Coronary artery (tissue), 2 donors: ENCODE results near the gene SPIRE1.

Experiments used
- DNase-seq: peaks from one replicate; pipeline ENCODE4 v3.0.0-alpha.2; 2017; ENCODE audit warnings: low spot score
- H3K27ac ChIP-seq, 2 donors: fragments of 200-600 bp; sonication (generic); one replicate each; pipeline ENCODE4 v1.5.1; 2016 to 2019
- H3K4me3 ChIP-seq: fragments of 200-600 bp; sonication (generic); 2 replicates; pipeline ENCODE4 v1.5.1; 2016; ENCODE audit warnings: mild to moderate bottlenecking, moderate library complexity
- TF ChIP-seq, protein P1 (sequence below): fragments of 200-600 bp; sonication (generic); IDR thresholded peaks from one replicate; pipeline ENCODE4 v1.5.1; 2019; ENCODE audit warnings: antibody characterized with exemption

Gene SPIRE1

DNA sequence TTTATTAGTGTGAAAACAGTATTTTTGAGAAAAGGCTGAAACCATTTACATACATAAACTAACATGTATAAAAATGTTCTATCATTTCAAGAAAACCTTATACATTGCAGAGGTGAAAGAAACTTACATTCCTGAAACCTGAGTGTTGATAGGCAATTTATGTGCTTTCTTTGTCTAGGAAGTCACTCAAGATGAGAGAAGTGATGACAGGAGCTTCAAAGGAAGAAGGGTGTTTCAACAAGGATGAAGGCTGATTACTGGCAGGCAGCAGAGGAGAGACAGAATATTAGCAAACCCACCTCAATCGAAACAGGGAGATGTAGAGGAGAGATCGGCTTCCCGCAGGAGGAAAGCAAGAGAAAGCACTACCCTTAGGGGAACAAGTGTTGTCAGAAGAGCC lies 125.2 kb downstream of the SPIRE1 start:
- Histone ChIP-seq H3K4me3 (no peak overlapping the region), H3K27ac (no peak overlapping the region)
- TF ChIP-seq, protein P1, sequence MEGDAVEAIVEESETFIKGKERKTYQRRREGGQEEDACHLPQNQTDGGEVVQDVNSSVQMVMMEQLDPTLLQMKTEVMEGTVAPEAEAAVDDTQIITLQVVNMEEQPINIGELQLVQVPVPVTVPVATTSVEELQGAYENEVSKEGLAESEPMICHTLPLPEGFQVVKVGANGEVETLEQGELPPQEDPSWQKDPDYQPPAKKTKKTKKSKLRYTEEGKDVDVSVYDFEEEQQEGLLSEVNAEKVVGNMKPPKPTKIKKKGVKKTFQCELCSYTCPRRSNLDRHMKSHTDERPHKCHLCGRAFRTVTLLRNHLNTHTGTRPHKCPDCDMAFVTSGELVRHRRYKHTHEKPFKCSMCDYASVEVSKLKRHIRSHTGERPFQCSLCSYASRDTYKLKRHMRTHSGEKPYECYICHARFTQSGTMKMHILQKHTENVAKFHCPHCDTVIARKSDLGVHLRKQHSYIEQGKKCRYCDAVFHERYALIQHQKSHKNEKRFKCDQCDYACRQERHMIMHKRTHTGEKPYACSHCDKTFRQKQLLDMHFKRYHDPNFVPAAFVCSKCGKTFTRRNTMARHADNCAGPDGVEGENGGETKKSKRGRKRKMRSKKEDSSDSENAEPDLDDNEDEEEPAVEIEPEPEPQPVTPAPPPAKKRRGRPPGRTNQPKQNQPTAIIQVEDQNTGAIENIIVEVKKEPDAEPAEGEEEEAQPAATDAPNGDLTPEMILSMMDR = no peak
- no peak for DNase-seq

DNA sequence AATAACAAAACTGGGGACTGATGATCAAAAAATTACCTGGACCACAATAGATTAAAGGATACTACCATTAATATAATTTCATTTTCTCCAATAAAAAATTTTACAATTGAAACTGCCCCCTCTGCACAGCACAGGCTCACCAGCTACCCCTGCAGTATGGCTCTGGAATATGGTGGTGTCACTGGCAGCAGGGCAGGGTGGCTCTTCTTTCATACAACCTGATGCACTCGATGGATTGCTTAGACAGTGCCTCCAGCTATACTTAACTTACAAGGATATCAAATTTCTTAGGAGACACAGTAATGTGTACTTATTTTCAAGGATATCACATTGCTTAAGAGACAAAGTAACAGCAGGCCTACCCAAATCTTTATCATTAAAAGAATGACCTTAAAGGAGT lies 126.2 kb downstream of the SPIRE1 start:
- TF ChIP-seq, protein P1 = no peak
- DNase-seq = no peak
- Histone ChIP-seq H3K4me3 (no peak overlapping the region), H3K27ac (no peak overlapping the region)

DNA sequence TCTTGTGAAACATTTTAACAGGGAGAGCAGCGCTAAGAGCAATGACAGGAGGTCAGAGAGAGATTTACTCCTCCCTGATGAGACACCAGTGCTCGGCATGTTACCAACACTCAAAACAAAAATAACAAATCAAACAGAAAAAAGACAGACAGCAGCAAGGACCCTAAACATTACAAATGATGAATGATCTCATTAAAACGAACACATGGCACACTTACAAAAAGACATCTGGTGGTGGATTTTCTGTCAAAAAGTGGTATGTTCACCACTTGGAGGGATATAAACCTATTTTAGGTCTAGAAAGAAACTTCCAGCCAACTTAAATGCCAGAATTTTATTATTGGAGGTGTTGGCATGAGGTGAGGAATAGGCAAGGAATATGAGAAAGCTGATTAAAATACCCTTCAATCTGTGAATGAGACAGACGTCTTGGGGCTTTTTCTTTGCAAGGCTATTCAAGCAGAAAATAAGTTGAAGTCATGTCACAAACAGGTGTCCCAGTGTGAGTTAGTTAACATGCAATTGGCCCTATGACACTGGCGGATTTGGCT lies 137.4 kb downstream of the SPIRE1 start:
- TF ChIP-seq, protein P1 = no peak
- no peak for DNase-seq
- Histone ChIP-seq H3K27ac (no peak overlapping the region), H3K4me3 (no peak overlapping the region)

DNA sequence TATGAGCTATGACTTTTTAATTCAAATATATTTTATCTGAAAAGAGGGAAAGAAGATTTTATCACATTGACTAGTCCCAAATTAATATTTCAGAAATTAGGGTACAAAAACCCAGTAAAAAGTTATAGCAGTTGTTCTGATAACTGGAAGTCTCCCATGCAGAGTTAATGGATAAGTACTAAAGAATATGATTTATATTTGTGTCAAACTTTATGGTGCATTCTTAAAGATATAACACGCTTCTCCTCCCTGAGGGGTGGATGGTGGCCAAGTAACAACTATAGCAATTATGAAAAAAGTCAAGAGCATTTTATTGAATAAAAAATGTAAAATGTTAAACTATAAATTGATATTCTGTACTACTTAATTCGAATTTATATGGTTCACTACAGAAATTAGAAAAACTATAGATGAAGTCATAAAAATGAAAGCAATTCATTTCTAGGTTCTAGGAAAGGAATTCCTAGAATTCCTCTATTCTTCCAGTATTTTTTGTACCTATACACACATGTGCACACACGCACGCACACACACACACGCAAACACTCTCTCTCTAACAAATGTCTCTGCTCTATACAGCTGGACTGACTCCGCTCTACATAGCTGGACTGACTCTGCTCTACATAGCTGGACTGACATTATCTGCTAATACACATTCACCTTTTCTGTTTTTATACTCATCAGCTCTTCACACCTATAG lies 138.9 kb downstream of the SPIRE1 start:
- no peak for DNase-seq
- Histone ChIP-seq H3K27ac (no peak overlapping the region), H3K4me3 (no peak overlapping the region)
- TF ChIP-seq, protein P1 = no peak

DNA sequence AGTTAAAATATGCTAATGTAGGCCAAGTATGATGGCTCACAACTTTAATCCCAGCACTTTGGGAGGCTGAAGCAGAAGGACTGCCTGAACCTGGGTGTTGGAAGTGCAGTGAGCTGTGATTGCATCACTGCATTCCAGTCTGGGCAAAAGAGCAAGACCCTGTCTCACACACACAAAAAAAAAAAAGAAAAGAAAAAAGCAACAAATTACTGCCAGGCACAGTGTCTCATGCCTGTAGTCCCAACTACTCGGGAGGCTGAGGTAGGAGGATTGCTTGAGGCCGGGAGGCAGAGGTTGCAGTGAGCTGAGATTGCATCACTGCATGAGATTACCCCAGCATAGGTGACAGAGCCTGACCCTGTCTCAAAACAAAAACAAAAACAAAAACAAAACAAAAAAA lies 139.6 kb downstream of the SPIRE1 start:
- DNase-seq = no peak
- no peak overlapping the region for H3K27ac ChIP-seq
- H3K4me3 ChIP-seq = no peak overlapping the region
- TF ChIP-seq, protein P1 = no peak

DNA sequence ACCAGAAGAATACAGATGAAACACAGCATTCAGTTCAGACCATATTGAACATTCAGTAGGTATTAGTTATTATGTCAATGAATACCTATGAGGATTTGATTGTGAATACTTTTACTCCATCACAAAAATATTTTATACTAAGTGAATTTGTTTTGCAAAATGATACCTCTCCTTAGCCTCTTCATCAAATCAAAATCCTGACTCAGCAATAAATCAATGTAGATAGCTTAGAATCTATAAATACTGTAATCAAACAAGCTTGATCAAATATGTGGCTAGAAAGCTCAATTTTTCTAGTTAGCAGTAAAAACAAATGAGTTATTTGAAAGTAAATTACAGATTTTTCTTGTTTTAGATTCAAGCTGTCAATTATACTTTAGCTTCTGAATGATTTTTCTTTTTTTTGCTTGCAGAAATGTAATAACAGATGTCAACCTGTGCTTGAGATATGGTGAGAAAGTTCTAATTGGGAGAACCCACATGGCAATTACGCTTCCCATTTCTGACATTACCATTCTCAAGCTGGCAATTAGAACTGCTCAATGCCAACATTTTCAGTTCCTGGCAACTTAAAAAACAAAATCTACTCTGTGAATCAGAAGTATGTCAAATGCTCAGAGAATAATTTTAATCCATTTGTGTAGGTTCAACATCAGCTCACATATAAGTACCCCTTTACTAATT lies 140.6 kb downstream of the SPIRE1 start:
- DNase-seq = no peak
- TF ChIP-seq, protein P1 = no peak
- Histone ChIP-seq H3K4me3 (no peak overlapping the region), H3K27ac (no peak overlapping the region)
